Ovary (tissue), 3 donors: Measurements from ENCODE around the gene PKP2.

ENCODE experiments used
- CTCF ChIP-seq, 3 donors: fragments of 450-650 bp in 2 of 3; fragments of 200-600 bp in 1 of 3; IDR thresholded peaks; one replicate each; pipeline versions ENCODE4 v1.5.1 to v1.8.0; 2016 to 2022; ENCODE audit warnings: antibody characterized with exemption in 3 of 3, mild to moderate bottlenecking in 1 of 3
- POLR2A ChIP-seq: fragments of 450-650 bp; IDR thresholded peaks from one replicate; pipeline ENCODE4 v1.6.1; 2017; ENCODE audit warnings: antibody characterized with exemption, mild to moderate bottlenecking, moderate library complexity
- donor health status: DM: no; HTN: no; CAD: no.

GRCh38 chr12:32895688-32896431 is 717 bp downstream of the PKP2 start:
- TF ChIP-seq CTCF (IDR thresholded peaks at IDR 0.05) (no peak), POLR2A (no peak)
